ENCODE measurements around the gene NAPSA. TPM values are rescaled to one million over a fixed set of nuclear protein-coding genes. Genes with fewer than 3 reads are reported as not detected.
A peak's percentile ranks its signal among the peaks of the same experiment; 100 is the strongest.

NAPSA gene
- total and polyA plus RNA-seq, 9 of the 15 experiments (the other 6 are each of a cell fraction or from before 2014, with no cell fraction given) = 0.25 to 1.9 (median 0.69) TPM

- TF ChIP-seq CEBPZ (IDR thresholded peaks at IDR 0.05; ENCODE audit: borderline replicate concordance, low read depth, low read length) = no peak
- peak; percentile 82 to 95 for TF ChIP-seq MAZ (CRISPR knock-in tag; conservative IDR thresholded peaks at IDR 0.05 in 1 of 2, IDR thresholded peaks at IDR 0.05 in 1 of 2)
- TF ChIP-seq ZNF699 (CRISPR knock-in tag; IDR thresholded peaks at IDR 0.05; ENCODE audit: insufficient replicate concordance) = no peak
- TF ChIP-seq BRD4 (IDR thresholded peaks at IDR 0.05) = no peak; the same call in 1 of the 2 replicates
- TF ChIP-seq, protein P1, sequence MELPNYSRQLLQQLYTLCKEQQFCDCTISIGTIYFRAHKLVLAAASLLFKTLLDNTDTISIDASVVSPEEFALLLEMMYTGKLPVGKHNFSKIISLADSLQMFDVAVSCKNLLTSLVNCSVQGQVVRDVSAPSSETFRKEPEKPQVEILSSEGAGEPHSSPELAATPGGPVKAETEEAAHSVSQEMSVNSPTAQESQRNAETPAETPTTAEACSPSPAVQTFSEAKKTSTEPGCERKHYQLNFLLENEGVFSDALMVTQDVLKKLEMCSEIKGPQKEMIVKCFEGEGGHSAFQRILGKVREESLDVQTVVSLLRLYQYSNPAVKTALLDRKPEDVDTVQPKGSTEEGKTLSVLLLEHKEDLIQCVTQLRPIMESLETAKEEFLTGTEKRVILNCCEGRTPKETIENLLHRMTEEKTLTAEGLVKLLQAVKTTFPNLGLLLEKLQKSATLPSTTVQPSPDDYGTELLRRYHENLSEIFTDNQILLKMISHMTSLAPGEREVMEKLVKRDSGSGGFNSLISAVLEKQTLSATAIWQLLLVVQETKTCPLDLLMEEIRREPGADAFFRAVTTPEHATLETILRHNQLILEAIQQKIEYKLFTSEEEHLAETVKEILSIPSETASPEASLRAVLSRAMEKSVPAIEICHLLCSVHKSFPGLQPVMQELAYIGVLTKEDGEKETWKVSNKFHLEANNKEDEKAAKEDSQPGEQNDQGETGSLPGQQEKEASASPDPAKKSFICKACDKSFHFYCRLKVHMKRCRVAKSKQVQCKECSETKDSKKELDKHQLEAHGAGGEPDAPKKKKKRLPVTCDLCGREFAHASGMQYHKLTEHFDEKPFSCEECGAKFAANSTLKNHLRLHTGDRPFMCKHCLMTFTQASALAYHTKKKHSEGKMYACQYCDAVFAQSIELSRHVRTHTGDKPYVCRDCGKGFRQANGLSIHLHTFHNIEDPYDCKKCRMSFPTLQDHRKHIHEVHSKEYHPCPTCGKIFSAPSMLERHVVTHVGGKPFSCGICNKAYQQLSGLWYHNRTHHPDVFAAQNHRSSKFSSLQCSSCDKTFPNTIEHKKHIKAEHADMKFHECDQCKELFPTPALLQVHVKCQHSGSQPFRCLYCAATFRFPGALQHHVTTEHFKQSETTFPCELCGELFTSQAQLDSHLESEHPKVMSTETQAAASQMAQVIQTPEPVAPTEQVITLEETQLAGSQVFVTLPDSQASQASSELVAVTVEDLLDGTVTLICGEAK (IDR thresholded peaks at IDR 0.05) = no peak
- TF ChIP-seq, protein P1 (CRISPR knock-in tag; IDR thresholded peaks at IDR 0.05) = no peak
- TF ChIP-seq CEBPB (tag; IDR thresholded peaks at IDR 0.05) = peak; percentile 62
- TF ChIP-seq SRSF3 (IDR thresholded peaks at IDR 0.05; ENCODE audit: insufficient read depth, low read length) = no peak
- TF ChIP-seq ZNF75A (CRISPR knock-in tag; IDR thresholded peaks at IDR 0.05) = no peak
- no peak for TF ChIP-seq RBM15 (IDR thresholded peaks at IDR 0.05; ENCODE audit: insufficient read depth, low read length)
- TF ChIP-seq ZNF436 (CRISPR knock-in tag; IDR thresholded peaks at IDR 0.05) = no peak
- no peak; the same call in 1 of the 2 replicates for TF ChIP-seq BACH1 (tag; IDR thresholded peaks at IDR 0.05)
- peak; percentile 73 for TF ChIP-seq C11orf30 (IDR thresholded peaks at IDR 0.05; ENCODE audit: low read depth)
- TF ChIP-seq ZNF217 (CRISPR knock-in tag; IDR thresholded peaks at IDR 0.05) = no peak
- TF ChIP-seq ETV1 (tag; conservative IDR thresholded peaks at IDR 0.05; ENCODE audit: low read depth) = 0 out of 2 replicates have a peak, but pooled peaks have one; percentile 12
Observed at GRCh38 chr19:50357178-50358100, 8.0 kb downstream of the NAPSA start (continued).

Measured in K562 (cell line).